Astrocyte of the spinal cord (primary cell): Measurements from ENCODE around the gene SCN2B.

Source experiments
- DNase-seq: peaks from one replicate; pipeline ENCODE4 v3.0.0; 2011; ENCODE audit warnings: low read depth, low spot score
- H3K4me3 ChIP-seq: 2 replicates; pipeline ENCODE4 v1.5.1; 2011; ENCODE audit warnings: low read depth, mild to moderate bottlenecking, low read length, moderate library complexity
- CTCF ChIP-seq: IDR thresholded peaks from 2 replicates; pipeline ENCODE4 v1.5.1; 2012; ENCODE audit warnings: low read depth, mild to moderate bottlenecking, low read length, inconsistent platforms
- in situ Hi-C: cut with HindIII; loops from 2 replicates; pipeline ENCODE4 v1.10.0; 2017; ENCODE audit warnings: low sequenced_read_pairs

SCN2B gene

GRCh38 chr11:118201966-118202365 is 25.5 kb upstream of the SCN2B start:
- no peak for DNase-seq
- no peak for TF ChIP-seq CTCF
- H3K4me3 ChIP-seq, result no peak overlapping the region
- in situ Hi-C loops, result no loop called here

GRCh38 chr11:118200901-118201680 is 24.7 kb upstream of the SCN2B start:
- TF ChIP-seq CTCF, result no peak
- no peak for DNase-seq
- no peak overlapping the region for H3K4me3 ChIP-seq
- in situ Hi-C loops, result no loop called here

- TF ChIP-seq CTCF, result no peak
- no peak overlapping the region for H3K4me3 ChIP-seq
- in situ Hi-C loops, result no loop called here
- no peak for DNase-seq
Measured at GRCh38 chr11:118200497-118200896, 24.1 kb upstream of the SCN2B start.

- in situ Hi-C loops, result no loop called here
- H3K4me3 ChIP-seq, result no peak overlapping the region
- no peak for TF ChIP-seq CTCF
- DNase-seq, result no peak
Measured at GRCh38 chr11:118199135-118199534, 22.7 kb upstream of the SCN2B start.

GRCh38 chr11:118198370-118198769 is 21.9 kb upstream of the SCN2B start:
- H3K4me3 ChIP-seq, result no peak overlapping the region
- TF ChIP-seq CTCF, result peak; percentile 87
- in situ Hi-C loops, result no loop called here
- peak; percentile 36 for DNase-seq

- H3K4me3 ChIP-seq, result no peak overlapping the region
- in situ Hi-C loops, result no loop called here
- no peak for TF ChIP-seq CTCF
- DNase-seq, result peak; percentile 17
Measured at GRCh38 chr11:118194835-118195627, 18.6 kb upstream of the SCN2B start.
